Fibroblast of lung (primary cell): ENCODE data around the gene DAZ2.
"Not testable (repeated sequence)": the region's sequence is repeated elsewhere in the genome, so short reads cannot be mapped to it uniquely, and the experiment has no call there.

Experiments used
- EZH2 ChIP-seq: IDR thresholded peaks from 2 replicates; pipeline ENCODE4 v1.5.1; 2012; ENCODE audit warnings: low read length, control low read depth, mild to moderate bottlenecking; ENCODE audit errors: missing control alignments
- TF ChIP-seq, protein P1 (sequence below), 2 donors: IDR thresholded peaks in 1 of 2; conservative IDR thresholded peaks in 1 of 2; 1 replicate in 1 of 2; 2 replicates in 1 of 2; pipeline ENCODE4 v1.5.1; 2011 to 2012; ENCODE audit warnings: low read length in 2 of 2, control low read depth in 1 of 2, inconsistent platforms in 1 of 2, low read depth in 1 of 2, mild to moderate bottlenecking in 1 of 2

DNA sequence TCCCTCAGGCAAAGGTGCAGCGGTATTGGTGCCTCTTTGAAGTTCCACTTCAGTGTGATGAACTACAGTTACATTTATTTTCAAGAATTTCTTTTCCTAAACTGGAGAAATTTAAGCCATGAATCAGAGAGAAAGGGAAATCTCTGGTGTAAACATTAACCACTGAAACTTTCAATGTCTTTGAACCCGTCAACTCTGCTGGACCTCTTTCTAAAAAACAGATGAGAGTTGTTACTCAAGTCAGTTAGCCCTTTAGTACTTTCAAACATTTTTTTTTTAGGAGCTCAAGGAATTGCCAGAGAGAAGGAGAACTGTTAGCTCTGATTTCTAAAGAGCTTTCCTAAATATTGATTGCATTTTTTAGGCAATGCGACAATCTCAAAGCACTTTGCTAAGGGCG is 11.9 kb upstream of the DAZ2 start:
- TF ChIP-seq, protein P1, sequence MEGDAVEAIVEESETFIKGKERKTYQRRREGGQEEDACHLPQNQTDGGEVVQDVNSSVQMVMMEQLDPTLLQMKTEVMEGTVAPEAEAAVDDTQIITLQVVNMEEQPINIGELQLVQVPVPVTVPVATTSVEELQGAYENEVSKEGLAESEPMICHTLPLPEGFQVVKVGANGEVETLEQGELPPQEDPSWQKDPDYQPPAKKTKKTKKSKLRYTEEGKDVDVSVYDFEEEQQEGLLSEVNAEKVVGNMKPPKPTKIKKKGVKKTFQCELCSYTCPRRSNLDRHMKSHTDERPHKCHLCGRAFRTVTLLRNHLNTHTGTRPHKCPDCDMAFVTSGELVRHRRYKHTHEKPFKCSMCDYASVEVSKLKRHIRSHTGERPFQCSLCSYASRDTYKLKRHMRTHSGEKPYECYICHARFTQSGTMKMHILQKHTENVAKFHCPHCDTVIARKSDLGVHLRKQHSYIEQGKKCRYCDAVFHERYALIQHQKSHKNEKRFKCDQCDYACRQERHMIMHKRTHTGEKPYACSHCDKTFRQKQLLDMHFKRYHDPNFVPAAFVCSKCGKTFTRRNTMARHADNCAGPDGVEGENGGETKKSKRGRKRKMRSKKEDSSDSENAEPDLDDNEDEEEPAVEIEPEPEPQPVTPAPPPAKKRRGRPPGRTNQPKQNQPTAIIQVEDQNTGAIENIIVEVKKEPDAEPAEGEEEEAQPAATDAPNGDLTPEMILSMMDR (conservative IDR thresholded peaks at IDR 0.05 in 1 of 2, IDR thresholded peaks at IDR 0.05 in 1 of 2; ENCODE audit: low read depth in 1 of 2, low read length in 2 of 2) = not testable (repeated sequence)
- TF ChIP-seq EZH2 = not testable (repeated sequence)
